ENCODE measurements around the gene MTR. TPM values are rescaled to one million over a fixed set of nuclear protein-coding genes. Genes with fewer than 3 reads are reported as not detected.
"Not testable (repeated sequence)": the region's sequence is repeated elsewhere in the genome, so short reads cannot be mapped to it uniquely, and the experiment has no call there.

MTR gene
- total RNA-seq, 1 donor from 2014 or later = 37.8 TPM

- H3K27me3 Mint-ChIP-seq (ENCODE audit: unreplicated experiment) = no peaks in the 10 kb centered on the region
- no peak overlapping the region for H3K4me3 Mint-ChIP-seq (ENCODE audit: unreplicated experiment)
- no peak for DNase-seq (ENCODE audit: extremely low spot score, unreplicated experiment)
- no peak for TF ChIP-seq CTCF (IDR thresholded peaks at IDR 0.05)
- no peaks in the 10 kb centered on the region for H3K9me3 Mint-ChIP-seq (ENCODE audit: unreplicated experiment)
- H3K36me3 Mint-ChIP-seq (ENCODE audit: unreplicated experiment) = peaks cover 36% of the 10 kb centered on the region
- H3K4me1 Mint-ChIP-seq (ENCODE audit: unreplicated experiment) = peaks cover 22% of the 10 kb centered on the region
- H3K27ac Mint-ChIP-seq (ENCODE audit: unreplicated experiment) = no peak overlapping the region
Measured at GRCh38 chr1:236850077-236850979, 55.2 kb downstream of the MTR start.

- Mint-ChIP-seq H3K4me1 (ENCODE audit: unreplicated experiment) (peaks cover 24% of the 10 kb centered on the region), H3K27ac (ENCODE audit: unreplicated experiment) (no peak overlapping the region), H3K9me3 (ENCODE audit: unreplicated experiment) (no peaks in the 10 kb centered on the region), H3K27me3 (ENCODE audit: unreplicated experiment) (no peaks in the 10 kb centered on the region), H3K4me3 (ENCODE audit: unreplicated experiment) (no peak overlapping the region), H3K36me3 (ENCODE audit: unreplicated experiment) (peaks cover 40% of the 10 kb centered on the region)
- TF ChIP-seq CTCF (IDR thresholded peaks at IDR 0.05) = no peak
- no peak for DNase-seq (ENCODE audit: extremely low spot score, unreplicated experiment)
Measured at GRCh38 chr1:236851871-236852270, 56.8 kb downstream of the MTR start.

GRCh38 chr1:236853921-236854604 is 59.0 kb downstream of the MTR start:
- no peak for TF ChIP-seq CTCF (IDR thresholded peaks at IDR 0.05)
- peak overlapping the region; percentile 75 for H3K27ac Mint-ChIP-seq (ENCODE audit: unreplicated experiment)
- peaks cover 24% of the 10 kb centered on the region for H3K4me1 Mint-ChIP-seq (ENCODE audit: unreplicated experiment)
- no peak for DNase-seq (ENCODE audit: extremely low spot score, unreplicated experiment)
- H3K27me3 Mint-ChIP-seq (ENCODE audit: unreplicated experiment) = no peaks in the 10 kb centered on the region
- H3K9me3 Mint-ChIP-seq (ENCODE audit: unreplicated experiment) = no peaks in the 10 kb centered on the region
- H3K4me3 Mint-ChIP-seq (ENCODE audit: unreplicated experiment) = no peak overlapping the region
- peaks cover 54% of the 10 kb centered on the region for H3K36me3 Mint-ChIP-seq (ENCODE audit: unreplicated experiment)

GRCh38 chr1:236854605-236854983 is 59.5 kb downstream of the MTR start:
- no peak overlapping the region for H3K4me3 Mint-ChIP-seq (ENCODE audit: unreplicated experiment)
- TF ChIP-seq CTCF (IDR thresholded peaks at IDR 0.05) = no peak
- H3K9me3 Mint-ChIP-seq (ENCODE audit: unreplicated experiment) = no peaks in the 10 kb centered on the region
- no peak for DNase-seq (ENCODE audit: extremely low spot score, unreplicated experiment)
- H3K36me3 Mint-ChIP-seq (ENCODE audit: unreplicated experiment) = peaks cover 55% of the 10 kb centered on the region
- peak overlapping the region; percentile 75 for H3K27ac Mint-ChIP-seq (ENCODE audit: unreplicated experiment)
- peaks cover 27% of the 10 kb centered on the region for H3K4me1 Mint-ChIP-seq (ENCODE audit: unreplicated experiment)
- H3K27me3 Mint-ChIP-seq (ENCODE audit: unreplicated experiment) = no peaks in the 10 kb centered on the region

GRCh38 chr1:236856649-236857048 is 61.6 kb downstream of the MTR start:
- H3K4me3 Mint-ChIP-seq (ENCODE audit: unreplicated experiment); DNase-seq (ENCODE audit: extremely low spot score, unreplicated experiment); H3K9me3 Mint-ChIP-seq (ENCODE audit: unreplicated experiment); H3K27ac Mint-ChIP-seq (ENCODE audit: unreplicated experiment); H3K27me3 Mint-ChIP-seq (ENCODE audit: unreplicated experiment): not testable (repeated sequence)
- H3K36me3 Mint-ChIP-seq (ENCODE audit: unreplicated experiment) = peaks cover 55% of the 10 kb centered on the region
- H3K4me1 Mint-ChIP-seq (ENCODE audit: unreplicated experiment) = peaks cover 31% of the 10 kb centered on the region

Measured in osteocyte (in vitro differentiated cells).